Calu3 (cell line): ENCODE data around the gene CEACAM21. TPM values are rescaled to one million over a fixed set of nuclear protein-coding genes. Genes with fewer than 3 reads are reported as not detected.

Experiments used
- BruUV-seq: library from RNA; stranded (reverse); fragments of 400-500 nt; replicated peaks from 2 replicates; lab custom pipeline; 2021; lab: Mats Ljungman, UMichigan
- CTCF ChIA-PET: fragments of 300-600 bp; sonication (Branson Sonifier 250); formaldehyde crosslinking; loops from one replicate; lab custom pipeline; 2022; ENCODE audit warnings: antibody characterized with exemption; lab: Charles Lee
- DNase-seq: peaks from one replicate; pipeline ENCODE4 v3.0.0; 2022
- H3K27ac Mint-ChIP-seq: one replicate; pipeline ENCODE4 v1.8.0; 2022; ENCODE audit warnings: mixed read lengths; ENCODE audit not compliant: unreplicated experiment
- H3K27me3 Mint-ChIP-seq: one replicate; pipeline ENCODE4 v1.8.0; 2022; ENCODE audit warnings: mixed read lengths; ENCODE audit not compliant: unreplicated experiment
- H3K36me3 Mint-ChIP-seq: one replicate; pipeline ENCODE4 v1.8.0; 2022; ENCODE audit warnings: mild to moderate bottlenecking, moderate library complexity, mixed read lengths; ENCODE audit not compliant: insufficient read depth, unreplicated experiment
- H3K4me1 Mint-ChIP-seq: one replicate; pipeline ENCODE4 v1.8.0; 2022; ENCODE audit warnings: mild to moderate bottlenecking, low read depth, mixed read lengths; ENCODE audit not compliant: unreplicated experiment
- H3K4me3 Mint-ChIP-seq: one replicate; pipeline ENCODE4 v1.8.0; 2022; ENCODE audit warnings: mild to moderate bottlenecking, low read depth, moderate library complexity, mixed read lengths; ENCODE audit not compliant: unreplicated experiment
- H3K9me3 Mint-ChIP-seq: one replicate; pipeline ENCODE4 v1.8.0; 2022; ENCODE audit warnings: low read depth, mixed read lengths; ENCODE audit not compliant: unreplicated experiment
- intact Hi-C: fragments of 100-400 bp; cut with micrococcal nuclease; formaldehyde crosslinking; loops from one replicate; pipeline ENCODE4 v1.10.0; 2022; ENCODE audit not compliant: unreplicated experiment
- total RNA-seq: library from RNA; stranded (reverse); gene quantifications from 2 replicates; pipeline ENCODE4 v1.2.3, GENCODE V29; 2022
- TF ChIP-seq, protein P1 (sequence below): fragments of 200-600 bp; IDR thresholded peaks from one replicate; pipeline ENCODE4 v1.8.0; 2022; ENCODE audit warnings: antibody characterized with exemption; ENCODE audit not compliant: unreplicated experiment

The CEACAM21 gene
- total RNA-seq, 1 experiment from 2014 or later = not detected

DNA sequence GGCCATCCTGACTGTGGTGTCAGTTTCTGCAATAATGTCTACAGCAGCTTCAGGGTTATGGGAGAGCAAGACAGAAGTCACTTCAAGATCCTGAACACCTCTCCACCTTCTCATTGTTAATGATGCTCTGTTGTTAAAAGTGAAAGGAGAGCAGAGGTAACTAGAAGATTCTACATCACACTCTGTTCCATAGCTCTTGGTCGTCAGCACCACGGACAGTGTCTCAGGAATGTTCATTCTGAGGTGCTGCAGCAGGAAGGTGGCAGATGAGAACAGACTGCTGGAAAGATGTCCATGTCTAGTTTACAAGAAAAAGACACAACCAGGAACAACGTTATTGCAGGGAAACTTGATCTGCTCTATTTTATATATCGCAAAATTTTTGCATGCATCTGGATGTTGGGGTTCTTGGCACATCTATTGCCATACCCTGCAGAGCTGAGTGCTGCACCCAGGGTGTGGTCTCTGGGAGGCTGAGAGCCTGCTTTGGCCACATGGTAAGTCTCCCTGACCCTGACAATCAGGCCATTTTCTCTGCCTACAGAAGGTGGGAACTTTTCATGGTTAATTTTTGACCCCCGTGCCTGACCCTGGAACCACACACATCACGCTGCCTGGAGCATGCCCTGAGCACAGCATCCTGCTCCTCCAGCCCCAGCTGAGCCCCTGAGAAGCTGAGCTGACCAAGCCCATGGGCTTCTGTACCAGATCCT is 12.7 kb downstream of the CEACAM21 start:
- BruUV-seq = no TSS peak
- peak; percentile 61 for DNase-seq
- TF ChIP-seq, protein P1, sequence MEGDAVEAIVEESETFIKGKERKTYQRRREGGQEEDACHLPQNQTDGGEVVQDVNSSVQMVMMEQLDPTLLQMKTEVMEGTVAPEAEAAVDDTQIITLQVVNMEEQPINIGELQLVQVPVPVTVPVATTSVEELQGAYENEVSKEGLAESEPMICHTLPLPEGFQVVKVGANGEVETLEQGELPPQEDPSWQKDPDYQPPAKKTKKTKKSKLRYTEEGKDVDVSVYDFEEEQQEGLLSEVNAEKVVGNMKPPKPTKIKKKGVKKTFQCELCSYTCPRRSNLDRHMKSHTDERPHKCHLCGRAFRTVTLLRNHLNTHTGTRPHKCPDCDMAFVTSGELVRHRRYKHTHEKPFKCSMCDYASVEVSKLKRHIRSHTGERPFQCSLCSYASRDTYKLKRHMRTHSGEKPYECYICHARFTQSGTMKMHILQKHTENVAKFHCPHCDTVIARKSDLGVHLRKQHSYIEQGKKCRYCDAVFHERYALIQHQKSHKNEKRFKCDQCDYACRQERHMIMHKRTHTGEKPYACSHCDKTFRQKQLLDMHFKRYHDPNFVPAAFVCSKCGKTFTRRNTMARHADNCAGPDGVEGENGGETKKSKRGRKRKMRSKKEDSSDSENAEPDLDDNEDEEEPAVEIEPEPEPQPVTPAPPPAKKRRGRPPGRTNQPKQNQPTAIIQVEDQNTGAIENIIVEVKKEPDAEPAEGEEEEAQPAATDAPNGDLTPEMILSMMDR = no peak
- intact Hi-C loops = no loop called here
- Mint-ChIP-seq H3K27me3 (peaks cover 95% of the 10 kb centered on the region), H3K27ac (no peak overlapping the region), H3K36me3 (no peaks in the 10 kb centered on the region), H3K9me3 (no peaks in the 10 kb centered on the region), H3K4me3 (no peak overlapping the region), H3K4me1 (no peaks in the 10 kb centered on the region)
- CTCF ChIA-PET = interaction anchor here (0.6 to 1.0 kb wide), 2 partner anchors 13 to 25 kb away, joined by 3 read pairs; partner anchors contain the start of gene CEACAM21

DNA sequence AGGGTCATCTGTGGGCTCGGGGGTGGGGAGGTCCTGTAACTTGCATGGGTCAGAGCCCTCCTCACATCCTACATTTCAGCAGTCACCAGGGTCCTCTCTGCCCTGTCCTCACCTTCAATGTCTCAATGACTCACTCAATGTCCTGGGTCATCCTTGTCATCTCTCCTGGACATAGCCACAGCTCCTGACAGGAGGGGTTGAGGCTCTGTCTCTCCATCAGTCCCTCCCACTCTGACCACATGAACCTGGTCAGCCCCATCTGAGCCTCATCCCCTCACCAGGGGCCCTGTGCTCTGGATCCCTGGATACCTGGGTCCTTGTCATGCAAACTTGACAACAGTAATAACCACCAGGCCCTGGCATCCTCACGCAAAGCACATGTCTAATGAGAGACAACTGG is 13.4 kb downstream of the CEACAM21 start:
- peaks cover 95% of the 10 kb centered on the region for H3K27me3 Mint-ChIP-seq
- no peak for DNase-seq
- CTCF ChIA-PET = no interaction called here
- BruUV-seq = no TSS peak
- no peak overlapping the region for H3K4me3 Mint-ChIP-seq
- TF ChIP-seq, protein P1 = no peak
- H3K27ac Mint-ChIP-seq = no peak overlapping the region
- intact Hi-C loops = no loop called here
- H3K9me3 Mint-ChIP-seq = no peaks in the 10 kb centered on the region
- no peaks in the 10 kb centered on the region for H3K36me3 Mint-ChIP-seq
- H3K4me1 Mint-ChIP-seq = no peaks in the 10 kb centered on the region

DNA sequence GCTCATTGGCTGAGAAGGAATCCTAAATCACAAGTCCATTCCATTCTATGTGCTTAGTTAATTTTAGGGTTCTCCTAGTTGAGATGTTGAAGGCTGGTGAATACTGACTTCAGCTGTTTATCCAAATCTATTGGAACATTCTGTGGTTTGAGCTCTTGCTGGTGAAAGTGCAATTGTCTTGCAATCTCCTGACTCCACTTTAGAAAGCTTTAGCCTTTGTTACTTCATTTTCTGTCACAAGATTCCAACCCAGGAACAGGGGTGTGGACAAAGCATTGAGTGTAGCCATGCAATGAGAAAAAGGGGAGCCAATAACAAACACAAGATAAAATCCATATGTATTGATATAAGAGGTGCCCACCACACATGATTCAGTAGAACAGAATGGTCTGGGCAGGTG is 15.0 kb downstream of the CEACAM21 start:
- intact Hi-C loops = no loop called here
- H3K27ac Mint-ChIP-seq = no peak overlapping the region
- CTCF ChIA-PET = interaction anchor here (0.9 kb wide), 1 partner anchor 11 kb away, joined by 3 read pairs; no protein-coding TSS in a partner anchor
- DNase-seq = no peak
- H3K27me3 Mint-ChIP-seq = peaks cover 95% of the 10 kb centered on the region
- H3K9me3 Mint-ChIP-seq = no peaks in the 10 kb centered on the region
- H3K4me1 Mint-ChIP-seq = no peaks in the 10 kb centered on the region
- TF ChIP-seq, protein P1 = no peak
- no TSS peak for BruUV-seq
- H3K4me3 Mint-ChIP-seq = no peak overlapping the region
- H3K36me3 Mint-ChIP-seq = no peaks in the 10 kb centered on the region

DNA sequence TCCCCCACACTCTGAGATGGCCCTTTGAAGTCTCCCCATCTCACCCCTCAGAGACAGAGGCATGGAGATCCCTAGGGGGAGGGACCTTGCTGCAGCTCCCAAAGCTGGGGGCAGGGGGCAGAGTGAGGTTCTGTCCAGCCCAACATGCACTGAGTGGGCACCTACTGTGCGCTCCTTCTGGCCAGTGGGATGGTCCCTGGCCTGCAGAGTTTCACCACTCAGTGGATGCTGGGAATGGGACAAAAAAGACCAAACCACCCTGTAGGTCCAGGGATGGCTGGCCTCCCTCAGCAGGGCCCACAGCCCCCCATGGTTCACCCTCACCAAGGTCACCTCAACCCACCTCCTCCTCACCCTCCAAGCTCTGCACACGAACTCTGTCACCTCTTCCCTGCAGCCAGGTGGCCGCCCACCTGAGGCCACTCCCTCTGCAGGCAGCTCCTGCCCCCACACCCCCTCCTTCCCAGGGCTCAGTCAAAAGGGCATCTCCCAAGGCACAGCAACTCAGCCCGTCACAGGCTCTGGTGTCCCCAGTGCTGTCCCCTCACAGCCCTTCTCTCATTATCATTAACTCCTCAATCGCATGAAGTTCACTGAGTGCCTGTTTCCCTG is 16.1 kb downstream of the CEACAM21 start:
- no peak overlapping the region for H3K27ac Mint-ChIP-seq
- TF ChIP-seq, protein P1 = no peak
- H3K9me3 Mint-ChIP-seq = no peaks in the 10 kb centered on the region
- no peak overlapping the region for H3K4me3 Mint-ChIP-seq
- peaks cover under 1% of the 10 kb centered on the region for H3K4me1 Mint-ChIP-seq
- H3K27me3 Mint-ChIP-seq = peaks cover 95% of the 10 kb centered on the region
- CTCF ChIA-PET = no interaction called here
- DNase-seq = no peak
- no TSS peak for BruUV-seq
- intact Hi-C loops = no loop called here
- no peaks in the 10 kb centered on the region for H3K36me3 Mint-ChIP-seq
